HCT116 (cell line): Measurements from ENCODE around the gene TBC1D32.

Experiments
- EZH2 ChIP-seq: fragments of 200-600 bp; sonication (generic); IDR thresholded peaks from 2 replicates; pipeline ENCODE4 v1.6.1; 2017; ENCODE audit warnings: antibody characterized with exemption, mixed run types
- EZH2phosphoT487 ChIP-seq: fragments of 200-600 bp; IDR thresholded peaks from 2 replicates; pipeline ENCODE4 v1.6.1; 2018; ENCODE audit warnings: antibody characterized with exemption, borderline replicate concordance
- JUND ChIP-seq: IDR thresholded peaks from 2 replicates; pipeline ENCODE4 v1.6.1; 2012
- POLR2A ChIP-seq: IDR thresholded peaks from 2 replicates; pipeline ENCODE4 v1.7.0; 2011; ENCODE audit warnings: borderline replicate concordance; ENCODE audit not compliant: insufficient read depth, insufficient read length; ENCODE audit errors: extremely low read depth
- POLR2AphosphoS5 ChIP-seq: IDR thresholded peaks from 2 replicates; pipeline ENCODE4 v1.6.1; 2011; ENCODE audit warnings: mild to moderate bottlenecking, low read depth, low read length, moderate library complexity
- SIN3A ChIP-seq: IDR thresholded peaks from 2 replicates; pipeline ENCODE4 v1.6.1; 2012; ENCODE audit warnings: low read depth
- TCF7L2 ChIP-seq: IDR thresholded peaks from 2 replicates; pipeline ENCODE4 v1.7.0; 2011; ENCODE audit warnings: borderline replicate concordance, inconsistent platforms; ENCODE audit not compliant: insufficient read depth, insufficient read length; ENCODE audit errors: extremely low read depth
- YY1 ChIP-seq: IDR thresholded peaks from 2 replicates; pipeline ENCODE4 v1.6.1; 2011; ENCODE audit warnings: low read length, low read depth, moderate library complexity, mild to moderate bottlenecking; ENCODE audit not compliant: insufficient replicate concordance; ENCODE audit errors: extremely low read depth
- ZBTB33 ChIP-seq: IDR thresholded peaks from 2 replicates; pipeline ENCODE4 v1.6.1; 2011; ENCODE audit warnings: mild to moderate bottlenecking, low read length, moderate library complexity; ENCODE audit not compliant: insufficient replicate concordance; ENCODE audit errors: extremely low read depth
- ZNF274 ChIP-seq: fragments of 200-500 bp; sonication (Bioruptor generic); IDR thresholded peaks from 2 replicates; pipeline ENCODE4 v1.6.1; 2014; ENCODE audit warnings: mild to moderate bottlenecking, low read depth, low read length, inconsistent platforms
- TF ChIP-seq, protein P1 (sequence below), 3 experiments: fragments of 200-600 bp in 1 of 3; sonication (generic) in 1 of 3; IDR thresholded peaks in 2 of 3; conservative IDR thresholded peaks in 1 of 3; 2 replicates each; pipeline ENCODE4 v1.5.1; 2012 to 2017; ENCODE audit warnings: low read depth in 2 of 3, low read length in 2 of 3, antibody characterized with exemption in 1 of 3, borderline replicate concordance in 1 of 3, control low read depth in 1 of 3, mild to moderate bottlenecking in 1 of 3, mixed read lengths in 1 of 3, mixed run types in 1 of 3, moderate library complexity in 1 of 3; ENCODE audit not compliant: insufficient read depth in 1 of 3
- TF ChIP-seq, protein P2 (sequence below): IDR thresholded peaks from 2 replicates; pipeline ENCODE4 v1.6.1; 2012
- TF ChIP-seq, protein P3 (sequence below): IDR thresholded peaks from 2 replicates; pipeline ENCODE4 v1.6.1; 2012; ENCODE audit warnings: low read depth
- TF ChIP-seq, protein P4 (sequence below): IDR thresholded peaks from 2 replicates; pipeline ENCODE4 v1.6.1; 2012

DNA sequence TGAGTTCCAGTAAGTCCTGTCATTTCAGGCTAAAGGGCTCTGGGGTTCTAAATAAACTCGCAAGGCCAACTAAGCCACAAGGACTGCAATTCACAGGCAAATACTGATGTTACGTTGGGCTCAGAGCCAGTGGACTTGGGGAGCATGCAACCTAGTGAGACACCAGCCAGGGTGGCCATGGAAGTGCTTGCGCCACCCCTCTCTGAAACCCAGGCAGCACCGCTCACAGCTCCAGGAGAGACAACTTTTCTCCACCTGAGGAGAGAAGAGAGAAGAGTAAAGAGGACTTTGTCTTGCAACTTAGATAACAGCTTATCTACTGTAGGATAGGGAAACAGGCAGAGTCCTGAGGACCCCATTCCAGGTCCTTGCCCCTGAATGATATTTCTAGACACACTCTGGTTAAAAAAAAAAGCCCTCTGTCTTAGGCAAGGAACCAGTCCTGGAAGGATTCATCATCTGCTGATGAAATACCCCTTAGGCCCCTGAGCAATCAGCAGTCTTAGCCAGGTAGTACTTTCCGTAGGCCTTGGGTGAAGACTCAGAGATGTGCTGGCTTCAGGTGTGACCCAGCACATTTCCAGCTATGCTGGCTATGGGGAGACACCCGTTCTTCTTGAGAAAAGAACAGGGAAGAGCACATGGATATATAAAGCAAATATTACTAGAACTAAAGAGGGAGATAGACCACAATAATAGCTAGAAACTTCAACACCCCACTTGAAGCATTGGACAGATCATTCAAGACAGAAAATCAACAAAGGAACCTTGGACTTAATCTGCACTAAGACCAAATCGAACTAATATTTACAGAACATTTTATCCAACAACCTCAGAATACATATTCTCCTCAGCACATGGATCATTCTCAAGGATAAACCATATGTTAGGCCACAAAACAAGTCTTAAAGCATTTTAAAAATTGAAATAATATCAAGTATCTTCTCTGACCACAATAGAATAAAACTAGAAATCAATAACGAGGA lies 31.5 kb upstream of the TBC1D32 start:
- TF ChIP-seq SIN3A: no peak
- no peak for TF ChIP-seq JUND
- no peak for TF ChIP-seq EZH2
- no peak for TF ChIP-seq TCF7L2
- TF ChIP-seq ZBTB33: no peak
- TF ChIP-seq POLR2A: no peak
- TF ChIP-seq EZH2phosphoT487: no peak
- TF ChIP-seq, protein P1, sequence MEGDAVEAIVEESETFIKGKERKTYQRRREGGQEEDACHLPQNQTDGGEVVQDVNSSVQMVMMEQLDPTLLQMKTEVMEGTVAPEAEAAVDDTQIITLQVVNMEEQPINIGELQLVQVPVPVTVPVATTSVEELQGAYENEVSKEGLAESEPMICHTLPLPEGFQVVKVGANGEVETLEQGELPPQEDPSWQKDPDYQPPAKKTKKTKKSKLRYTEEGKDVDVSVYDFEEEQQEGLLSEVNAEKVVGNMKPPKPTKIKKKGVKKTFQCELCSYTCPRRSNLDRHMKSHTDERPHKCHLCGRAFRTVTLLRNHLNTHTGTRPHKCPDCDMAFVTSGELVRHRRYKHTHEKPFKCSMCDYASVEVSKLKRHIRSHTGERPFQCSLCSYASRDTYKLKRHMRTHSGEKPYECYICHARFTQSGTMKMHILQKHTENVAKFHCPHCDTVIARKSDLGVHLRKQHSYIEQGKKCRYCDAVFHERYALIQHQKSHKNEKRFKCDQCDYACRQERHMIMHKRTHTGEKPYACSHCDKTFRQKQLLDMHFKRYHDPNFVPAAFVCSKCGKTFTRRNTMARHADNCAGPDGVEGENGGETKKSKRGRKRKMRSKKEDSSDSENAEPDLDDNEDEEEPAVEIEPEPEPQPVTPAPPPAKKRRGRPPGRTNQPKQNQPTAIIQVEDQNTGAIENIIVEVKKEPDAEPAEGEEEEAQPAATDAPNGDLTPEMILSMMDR (IDR thresholded peaks at IDR 0.05 in 2 of 3, conservative IDR thresholded peaks at IDR 0.05 in 1 of 3; ENCODE audit: borderline replicate concordance in 1 of 3, insufficient read depth in 1 of 3, low read depth in 2 of 3, low read length in 2 of 3): no peak
- TF ChIP-seq, protein P2, sequence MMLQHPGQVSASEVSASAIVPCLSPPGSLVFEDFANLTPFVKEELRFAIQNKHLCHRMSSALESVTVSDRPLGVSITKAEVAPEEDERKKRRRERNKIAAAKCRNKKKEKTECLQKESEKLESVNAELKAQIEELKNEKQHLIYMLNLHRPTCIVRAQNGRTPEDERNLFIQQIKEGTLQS: no peak
- TF ChIP-seq ZNF274: no peak
- TF ChIP-seq, protein P3, sequence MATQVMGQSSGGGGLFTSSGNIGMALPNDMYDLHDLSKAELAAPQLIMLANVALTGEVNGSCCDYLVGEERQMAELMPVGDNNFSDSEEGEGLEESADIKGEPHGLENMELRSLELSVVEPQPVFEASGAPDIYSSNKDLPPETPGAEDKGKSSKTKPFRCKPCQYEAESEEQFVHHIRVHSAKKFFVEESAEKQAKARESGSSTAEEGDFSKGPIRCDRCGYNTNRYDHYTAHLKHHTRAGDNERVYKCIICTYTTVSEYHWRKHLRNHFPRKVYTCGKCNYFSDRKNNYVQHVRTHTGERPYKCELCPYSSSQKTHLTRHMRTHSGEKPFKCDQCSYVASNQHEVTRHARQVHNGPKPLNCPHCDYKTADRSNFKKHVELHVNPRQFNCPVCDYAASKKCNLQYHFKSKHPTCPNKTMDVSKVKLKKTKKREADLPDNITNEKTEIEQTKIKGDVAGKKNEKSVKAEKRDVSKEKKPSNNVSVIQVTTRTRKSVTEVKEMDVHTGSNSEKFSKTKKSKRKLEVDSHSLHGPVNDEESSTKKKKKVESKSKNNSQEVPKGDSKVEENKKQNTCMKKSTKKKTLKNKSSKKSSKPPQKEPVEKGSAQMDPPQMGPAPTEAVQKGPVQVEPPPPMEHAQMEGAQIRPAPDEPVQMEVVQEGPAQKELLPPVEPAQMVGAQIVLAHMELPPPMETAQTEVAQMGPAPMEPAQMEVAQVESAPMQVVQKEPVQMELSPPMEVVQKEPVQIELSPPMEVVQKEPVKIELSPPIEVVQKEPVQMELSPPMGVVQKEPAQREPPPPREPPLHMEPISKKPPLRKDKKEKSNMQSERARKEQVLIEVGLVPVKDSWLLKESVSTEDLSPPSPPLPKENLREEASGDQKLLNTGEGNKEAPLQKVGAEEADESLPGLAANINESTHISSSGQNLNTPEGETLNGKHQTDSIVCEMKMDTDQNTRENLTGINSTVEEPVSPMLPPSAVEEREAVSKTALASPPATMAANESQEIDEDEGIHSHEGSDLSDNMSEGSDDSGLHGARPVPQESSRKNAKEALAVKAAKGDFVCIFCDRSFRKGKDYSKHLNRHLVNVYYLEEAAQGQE: no peak
- TF ChIP-seq, protein P4, sequence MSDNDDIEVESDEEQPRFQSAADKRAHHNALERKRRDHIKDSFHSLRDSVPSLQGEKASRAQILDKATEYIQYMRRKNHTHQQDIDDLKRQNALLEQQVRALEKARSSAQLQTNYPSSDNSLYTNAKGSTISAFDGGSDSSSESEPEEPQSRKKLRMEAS: no peak
- no peak for TF ChIP-seq POLR2AphosphoS5
- TF ChIP-seq YY1: no peak
